ENCODE data around the gene SNX19. TPM values are rescaled to one million over a fixed set of nuclear protein-coding genes. Genes with fewer than 3 reads are reported as not detected.

The SNX19 gene
- total RNA-seq, 8 experiments from 2014 or later: 25.7 to 73.8 (median 43.8) TPM

GRCh38 chr11:130850185-130850944 lies 65.9 kb downstream of the SNX19 start:
- Histone ChIP-seq H3K4me1 (replicated peaks in 1 of 2) (no peaks in the 10 kb centered on the region), H3K27ac (no peak overlapping the region), H3K4me3 (no peak overlapping the region)
- ATAC-seq (replicated peaks in 6 of 8): no peak
- in situ Hi-C loops (cut with MboI; ENCODE audit: low pct_unique_long_range_greater_than_20kb in 2 of 9, low sequenced_read_pairs in 9 of 9, unreplicated experiment in 9 of 9): loop anchor here in 5 of 9 experiments (10.0 to 25.0 kb wide), 3 partner anchors 406 to 638 kb away; partner anchors contain the start of genes ADAMTS15 (in 5 of the 5) and ADAMTS8 (in 4 of the 5)
- WGBS, 10 experiments: 68 to 100% (median 79%) methylated on average over 2 to 6 of the region's 6 CpGs

- Histone ChIP-seq H3K4me3 (no peak overlapping the region), H3K27ac (no peak overlapping the region), H3K4me1 (replicated peaks in 1 of 2) (no peaks in the 10 kb centered on the region)
- in situ Hi-C loops (cut with MboI; ENCODE audit: low pct_unique_long_range_greater_than_20kb in 2 of 9, low sequenced_read_pairs in 9 of 9, unreplicated experiment in 9 of 9): no loop called here
- WGBS, 10 experiments: 11 to 100% (median 94%) methylated on average over 1 to 2 of the region's 2 CpGs; no CpG with 5 or more reads in 5 of the 10 experiments
- ATAC-seq (replicated peaks in 6 of 8): peak in 2 of 8 experiments; percentile 78 to 83
These were observed 67.1 kb downstream of the SNX19 start for GRCh38 chr11:130849215-130849568.

GRCh38 chr11:130848361-130849214 lies 67.7 kb downstream of the SNX19 start:
- H3K27ac ChIP-seq: no peak overlapping the region
- WGBS, 10 experiments: 47 to 100% (median 89%) methylated on average over 2 to 6 of the region's 6 CpGs; no CpG with 5 or more reads in 1 of the 10 experiments
- in situ Hi-C loops (cut with MboI; ENCODE audit: low pct_unique_long_range_greater_than_20kb in 2 of 9, low sequenced_read_pairs in 9 of 9, unreplicated experiment in 9 of 9): no loop called here
- no peak overlapping the region for H3K4me3 ChIP-seq
- ATAC-seq (replicated peaks in 6 of 8): no peak
- H3K4me1 ChIP-seq (replicated peaks in 1 of 2): no peaks in the 10 kb centered on the region

- H3K4me1 ChIP-seq (replicated peaks in 1 of 2): no peaks in the 10 kb centered on the region
- in situ Hi-C loops (cut with MboI; ENCODE audit: low pct_unique_long_range_greater_than_20kb in 2 of 9, low sequenced_read_pairs in 9 of 9, unreplicated experiment in 9 of 9): no loop called here
- WGBS, 10 experiments: 3 to 86% (median 60%) methylated on average over 1 to 7 of the region's 8 CpGs; no CpG with 5 or more reads in 1 of the 10 experiments
- no peak overlapping the region for H3K4me3 ChIP-seq
- peak in 4 of 8 experiments; percentile 26 to 91 (median 74) for ATAC-seq (replicated peaks in 6 of 8)
- no peak overlapping the region for H3K27ac ChIP-seq
These were observed 68.8 kb downstream of the SNX19 start for GRCh38 chr11:130847517-130847916.

- no peak for ATAC-seq (replicated peaks in 6 of 8)
- WGBS, 10 experiments: 20 to 62% (median 29%) methylated on average over 1 to 2 of the region's 2 CpGs; no CpG with 5 or more reads in 6 of the 10 experiments
- Histone ChIP-seq H3K4me3 (no peak overlapping the region), H3K27ac (no peak overlapping the region), H3K4me1 (replicated peaks in 1 of 2) (no peaks in the 10 kb centered on the region)
- in situ Hi-C loops (cut with MboI; ENCODE audit: low pct_unique_long_range_greater_than_20kb in 2 of 9, low sequenced_read_pairs in 9 of 9, unreplicated experiment in 9 of 9): no loop called here
These were observed 69.7 kb downstream of the SNX19 start for GRCh38 chr11:130846606-130847005.

- no peak overlapping the region for H3K4me3 ChIP-seq
- no peak overlapping the region for H3K27ac ChIP-seq
- H3K4me1 ChIP-seq (replicated peaks in 1 of 2): no peaks in the 10 kb centered on the region
- ATAC-seq (replicated peaks in 6 of 8): no peak
- in situ Hi-C loops (cut with MboI; ENCODE audit: low pct_unique_long_range_greater_than_20kb in 2 of 9, low sequenced_read_pairs in 9 of 9, unreplicated experiment in 9 of 9): no loop called here
- WGBS, 10 experiments: 87 to 100% (median 96%) methylated on average over 1 of the region's 1 CpG; no CpG with 5 or more reads in 2 of the 10 experiments
These were observed 74.3 kb downstream of the SNX19 start for GRCh38 chr11:130842001-130842400.

- Histone ChIP-seq H3K4me1 (replicated peaks in 1 of 2) (no peaks in the 10 kb centered on the region), H3K4me3 (no peak overlapping the region), H3K27ac (no peak overlapping the region)
- no peak for ATAC-seq (replicated peaks in 6 of 8)
- WGBS, 10 experiments: 0 to 100% (median 58%) methylated on average over 1 to 3 of the region's 3 CpGs; no CpG with 5 or more reads in 1 of the 10 experiments
- in situ Hi-C loops (cut with MboI; ENCODE audit: low pct_unique_long_range_greater_than_20kb in 2 of 9, low sequenced_read_pairs in 9 of 9, unreplicated experiment in 9 of 9): no loop called here
These were observed 75.6 kb downstream of the SNX19 start for GRCh38 chr11:130840679-130841078.

GRCh38 chr11:130839981-130840666 lies 76.2 kb downstream of the SNX19 start:
- WGBS, 10 experiments: 0 to 60% (median 20%) methylated on average over 1 to 3 of the region's 3 CpGs; no CpG with 5 or more reads in 4 of the 10 experiments
- Histone ChIP-seq H3K4me1 (replicated peaks in 1 of 2) (no peaks in the 10 kb centered on the region), H3K4me3 (no peak overlapping the region), H3K27ac (no peak overlapping the region)
- no peak for ATAC-seq (replicated peaks in 6 of 8)
- in situ Hi-C loops (cut with MboI; ENCODE audit: low pct_unique_long_range_greater_than_20kb in 2 of 9, low sequenced_read_pairs in 9 of 9, unreplicated experiment in 9 of 9): no loop called here

- no peak overlapping the region for H3K4me3 ChIP-seq
- peaks cover under 1% of the 10 kb centered on the region in 2 donors for H3K4me1 ChIP-seq (replicated peaks in 1 of 2)
- H3K27ac ChIP-seq: no peak overlapping the region
- no peak for ATAC-seq (replicated peaks in 6 of 8)
- in situ Hi-C loops (cut with MboI; ENCODE audit: low pct_unique_long_range_greater_than_20kb in 2 of 9, low sequenced_read_pairs in 9 of 9, unreplicated experiment in 9 of 9): no loop called here
These were observed 79.1 kb downstream of the SNX19 start for GRCh38 chr11:130837194-130837593.

GRCh38 chr11:130834886-130835285 lies 81.4 kb downstream of the SNX19 start:
- H3K27ac ChIP-seq: no peak overlapping the region
- no peak overlapping the region for H3K4me3 ChIP-seq
- in situ Hi-C loops (cut with MboI; ENCODE audit: low pct_unique_long_range_greater_than_20kb in 2 of 9, low sequenced_read_pairs in 9 of 9, unreplicated experiment in 9 of 9): no loop called here
- ATAC-seq (replicated peaks in 6 of 8): no peak
- peaks cover 12% of the 10 kb centered on the region in 2 donors for H3K4me1 ChIP-seq (replicated peaks in 1 of 2)

GRCh38 chr11:130832566-130833425 lies 83.5 kb downstream of the SNX19 start:
- peaks cover 12% of the 10 kb centered on the region in 2 donors for H3K4me1 ChIP-seq (replicated peaks in 1 of 2)
- WGBS, 10 experiments: 63 to 100% (median 91%) methylated on average over 3 to 9 of the region's 9 CpGs
- ATAC-seq (replicated peaks in 6 of 8): no peak
- no peak overlapping the region for H3K4me3 ChIP-seq
- no peak overlapping the region for H3K27ac ChIP-seq
- in situ Hi-C loops (cut with MboI; ENCODE audit: low pct_unique_long_range_greater_than_20kb in 2 of 9, low sequenced_read_pairs in 9 of 9, unreplicated experiment in 9 of 9): no loop called here

GRCh38 chr11:130831976-130832375 lies 84.3 kb downstream of the SNX19 start:
- peak in 2 of 8 experiments; percentile 9 to 11 for ATAC-seq (replicated peaks in 6 of 8)
- H3K4me1 ChIP-seq (replicated peaks in 1 of 2): peaks cover 12 to 15% of the 10 kb centered on the region in 2 donors
- no peak overlapping the region for H3K27ac ChIP-seq
- 27 to 90% (median 77%) methylated on average over 1 to 9 of the region's 9 CpGs for WGBS, 10 experiments
- in situ Hi-C loops (cut with MboI; ENCODE audit: low pct_unique_long_range_greater_than_20kb in 2 of 9, low sequenced_read_pairs in 9 of 9, unreplicated experiment in 9 of 9): no loop called here
- no peak overlapping the region for H3K4me3 ChIP-seq

Data from motor neuron (in vitro differentiated cells).